ENCODE measurements around the gene ZNF23. TPM values are rescaled to one million over a fixed set of nuclear protein-coding genes. Genes with fewer than 3 reads are reported as not detected.

ZNF23 gene
- total RNA-seq, 3 donors from 2014 or later (not counting 1 experiment from before 2014, with no cell fraction given) = 7.2 to 8.9 (median 7.8) TPM

DNA sequence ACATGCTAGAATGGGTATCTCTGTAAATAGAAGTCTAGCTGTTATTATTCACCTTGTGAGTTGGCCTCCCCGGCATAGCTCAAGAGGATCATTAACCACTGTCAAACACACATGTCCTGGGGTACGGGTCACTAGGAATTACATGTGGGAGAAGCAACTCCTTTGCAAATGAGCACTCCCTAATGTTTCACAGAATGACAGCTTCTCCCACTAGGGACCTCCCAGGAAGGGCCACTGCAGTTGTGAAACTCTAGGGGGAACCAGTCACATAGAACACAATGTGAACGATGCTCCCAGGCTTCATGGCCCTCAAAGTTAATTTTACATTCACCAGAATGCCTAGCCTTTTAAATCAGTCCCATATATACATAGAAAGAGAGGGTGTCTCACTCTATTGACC, 39.5 kb upstream of the ZNF23 start:
- Histone ChIP-seq H3K36me3 (ENCODE audit: control insufficient read depth, insufficient read depth, low read length) (no peaks in the 10 kb centered on the region), H3K27me3 (ENCODE audit: control insufficient read depth, insufficient read depth, low read length) (no peaks in the 10 kb centered on the region), H3K4me1 (ENCODE audit: control insufficient read depth, insufficient read depth, low read length) (no peaks in the 10 kb centered on the region), H3K4me3 (ENCODE audit: low read length) (no peak overlapping the region), H3K27ac (ENCODE audit: low read length) (no peak overlapping the region), H3K9me3 (ENCODE audit: control insufficient read depth, insufficient read depth, low read length) (no peaks in the 10 kb centered on the region)
- no peaks in the 10 kb centered on the region for H3K36me3 Mint-ChIP-seq
- no peak overlapping the region for H3K27ac Mint-ChIP-seq
- H3K27me3 Mint-ChIP-seq (ENCODE audit: low read depth in 2 of 2) = peaks cover 0 to 19% of the 10 kb centered on the region in 2 donors
- no peaks in the 10 kb centered on the region for H3K9me3 Mint-ChIP-seq
- no peak overlapping the region for H3K4me3 Mint-ChIP-seq
- no peaks in the 10 kb centered on the region for H3K4me1 Mint-ChIP-seq
- intact Hi-C loops (cut with micrococcal nuclease) = no loop called here
- WGBS (ENCODE audit: insufficient coverage) = 68% methylated on average over 3 of the region's 3 CpGs
- ATAC-seq (no peak), DNase-seq (no peak)
- TF ChIP-seq, protein P1, sequence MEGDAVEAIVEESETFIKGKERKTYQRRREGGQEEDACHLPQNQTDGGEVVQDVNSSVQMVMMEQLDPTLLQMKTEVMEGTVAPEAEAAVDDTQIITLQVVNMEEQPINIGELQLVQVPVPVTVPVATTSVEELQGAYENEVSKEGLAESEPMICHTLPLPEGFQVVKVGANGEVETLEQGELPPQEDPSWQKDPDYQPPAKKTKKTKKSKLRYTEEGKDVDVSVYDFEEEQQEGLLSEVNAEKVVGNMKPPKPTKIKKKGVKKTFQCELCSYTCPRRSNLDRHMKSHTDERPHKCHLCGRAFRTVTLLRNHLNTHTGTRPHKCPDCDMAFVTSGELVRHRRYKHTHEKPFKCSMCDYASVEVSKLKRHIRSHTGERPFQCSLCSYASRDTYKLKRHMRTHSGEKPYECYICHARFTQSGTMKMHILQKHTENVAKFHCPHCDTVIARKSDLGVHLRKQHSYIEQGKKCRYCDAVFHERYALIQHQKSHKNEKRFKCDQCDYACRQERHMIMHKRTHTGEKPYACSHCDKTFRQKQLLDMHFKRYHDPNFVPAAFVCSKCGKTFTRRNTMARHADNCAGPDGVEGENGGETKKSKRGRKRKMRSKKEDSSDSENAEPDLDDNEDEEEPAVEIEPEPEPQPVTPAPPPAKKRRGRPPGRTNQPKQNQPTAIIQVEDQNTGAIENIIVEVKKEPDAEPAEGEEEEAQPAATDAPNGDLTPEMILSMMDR (IDR thresholded peaks at IDR 0.05) = no peak

DNA sequence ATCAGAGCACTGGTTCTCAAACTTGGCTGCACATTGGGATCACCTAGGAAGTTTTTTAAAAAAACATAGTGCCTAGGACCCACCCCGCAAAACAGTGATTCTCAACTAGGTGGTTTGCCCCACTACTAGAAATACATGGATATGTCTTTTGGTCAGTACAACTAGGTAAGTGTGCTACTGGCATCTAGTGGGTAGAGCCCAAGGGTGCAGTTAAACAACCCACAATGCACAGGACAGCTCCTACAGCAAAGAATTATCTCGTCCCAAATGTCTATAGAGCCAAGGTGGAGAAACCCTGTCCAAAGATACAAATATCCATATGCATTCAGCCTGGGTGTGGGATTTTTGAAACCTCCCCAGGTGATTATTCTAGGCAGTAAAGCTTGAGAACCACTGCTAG, 38.9 kb upstream of the ZNF23 start:
- Mint-ChIP-seq H3K9me3 (no peaks in the 10 kb centered on the region), H3K4me1 (no peaks in the 10 kb centered on the region), H3K4me3 (no peak overlapping the region), H3K36me3 (no peaks in the 10 kb centered on the region), H3K27me3 (ENCODE audit: low read depth in 2 of 2) (peaks cover 0 to 19% of the 10 kb centered on the region in 2 donors), H3K27ac (no peak overlapping the region)
- DNase-seq (no peak), ATAC-seq (no peak)
- Histone ChIP-seq H3K9me3 (ENCODE audit: control insufficient read depth, insufficient read depth, low read length) (no peaks in the 10 kb centered on the region), H3K4me3 (ENCODE audit: low read length) (no peak overlapping the region), H3K27me3 (ENCODE audit: control insufficient read depth, insufficient read depth, low read length) (no peaks in the 10 kb centered on the region), H3K4me1 (ENCODE audit: control insufficient read depth, insufficient read depth, low read length) (no peaks in the 10 kb centered on the region), H3K27ac (ENCODE audit: low read length) (no peak overlapping the region), H3K36me3 (ENCODE audit: control insufficient read depth, insufficient read depth, low read length) (no peaks in the 10 kb centered on the region)
- WGBS (ENCODE audit: insufficient coverage) = 90% methylated on average over 2 of the region's 2 CpGs
- TF ChIP-seq, protein P1 (IDR thresholded peaks at IDR 0.05) = no peak
- intact Hi-C loops (cut with micrococcal nuclease) = no loop called here

DNA sequence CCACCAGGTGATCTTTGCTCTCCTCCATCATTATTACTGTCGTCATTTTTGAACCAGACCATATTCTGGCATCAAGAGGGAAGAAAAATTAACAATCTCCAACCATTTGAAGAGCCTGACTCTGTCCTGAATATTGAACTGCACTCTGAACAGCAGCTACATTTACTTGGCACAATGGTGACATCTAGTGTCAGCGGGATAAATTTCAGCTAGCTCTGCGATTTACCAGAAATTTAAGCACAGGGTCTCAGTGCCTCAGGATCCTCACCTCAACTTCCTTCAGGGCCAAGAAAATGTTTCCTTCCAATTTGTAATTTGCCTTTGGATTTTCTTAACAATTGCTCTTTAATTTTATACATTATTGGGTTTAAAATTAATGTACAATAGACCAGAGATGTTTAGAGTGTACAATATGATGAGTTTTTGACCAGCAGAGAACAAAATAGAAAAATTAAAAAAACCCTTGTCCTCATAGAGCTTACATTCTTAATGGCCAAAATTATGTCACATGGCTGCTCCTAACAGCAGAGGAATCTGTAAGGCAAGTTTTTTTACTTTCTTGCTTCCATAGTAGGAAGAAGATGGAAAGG, 37.8 kb upstream of the ZNF23 start:
- Histone ChIP-seq H3K27ac (ENCODE audit: low read length) (no peak overlapping the region), H3K36me3 (ENCODE audit: control insufficient read depth, insufficient read depth, low read length) (no peaks in the 10 kb centered on the region), H3K27me3 (ENCODE audit: control insufficient read depth, insufficient read depth, low read length) (no peaks in the 10 kb centered on the region), H3K4me1 (ENCODE audit: control insufficient read depth, insufficient read depth, low read length) (no peaks in the 10 kb centered on the region), H3K4me3 (ENCODE audit: low read length) (no peak overlapping the region), H3K9me3 (ENCODE audit: control insufficient read depth, insufficient read depth, low read length) (no peaks in the 10 kb centered on the region)
- Mint-ChIP-seq H3K27me3 (ENCODE audit: low read depth in 2 of 2) (peaks cover 0 to 19% of the 10 kb centered on the region in 2 donors), H3K4me1 (no peaks in the 10 kb centered on the region), H3K36me3 (no peaks in the 10 kb centered on the region), H3K4me3 (no peak overlapping the region), H3K9me3 (no peaks in the 10 kb centered on the region), H3K27ac (no peak overlapping the region)
- peak; percentile 54 to 78 (median 78) for ATAC-seq
- intact Hi-C loops (cut with micrococcal nuclease) = loop anchor here (2.0 kb wide), 2 partner anchors 59 to 87 kb away; no protein-coding TSS in a partner anchor
- peak; percentile 22 to 83 for DNase-seq
- WGBS (ENCODE audit: insufficient coverage) = 0% methylated on average over 3 of the region's 3 CpGs
- TF ChIP-seq, protein P1 (IDR thresholded peaks at IDR 0.05) = peak; percentile 83

DNA sequence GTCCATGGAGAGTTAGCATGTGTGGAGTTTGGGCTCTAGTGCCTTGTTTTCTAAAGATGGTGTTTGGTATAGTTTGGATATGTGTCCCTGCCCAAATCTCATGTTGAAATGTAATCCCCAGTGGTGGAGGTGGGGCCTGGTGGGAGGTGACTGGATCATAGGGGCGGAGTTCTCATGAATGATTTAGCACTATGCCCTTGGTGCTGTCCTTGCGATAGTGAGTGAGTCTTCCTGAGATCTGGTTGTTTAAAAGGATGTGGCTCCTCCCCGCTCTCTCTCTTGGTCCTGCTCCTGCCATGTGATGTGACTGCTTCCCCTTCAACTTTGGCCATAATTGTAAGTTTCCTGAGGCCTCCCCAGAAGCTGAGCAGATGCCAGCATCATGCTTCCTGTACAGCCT, 36.0 kb upstream of the ZNF23 start:
- DNase-seq (no peak), ATAC-seq (no peak)
- Mint-ChIP-seq H3K36me3 (no peaks in the 10 kb centered on the region), H3K27me3 (ENCODE audit: low read depth in 2 of 2) (peaks cover 0 to 19% of the 10 kb centered on the region in 2 donors), H3K4me1 (no peaks in the 10 kb centered on the region), H3K9me3 (no peaks in the 10 kb centered on the region), H3K4me3 (no peak overlapping the region), H3K27ac (no peak overlapping the region)
- WGBS (ENCODE audit: insufficient coverage) = 88% methylated on average over 3 of the region's 3 CpGs
- H3K27ac ChIP-seq (ENCODE audit: low read length) = no peak overlapping the region
- H3K4me1 ChIP-seq (ENCODE audit: control insufficient read depth, insufficient read depth, low read length) = no peaks in the 10 kb centered on the region
- TF ChIP-seq, protein P1 (IDR thresholded peaks at IDR 0.05) = no peak
- intact Hi-C loops (cut with micrococcal nuclease) = loop anchor here (2.0 kb wide), 2 partner anchors 57 to 85 kb away; no protein-coding TSS in a partner anchor
- H3K4me3 ChIP-seq (ENCODE audit: low read length) = no peak overlapping the region
- no peaks in the 10 kb centered on the region for H3K9me3 ChIP-seq (ENCODE audit: control insufficient read depth, insufficient read depth, low read length)
- no peaks in the 10 kb centered on the region for H3K36me3 ChIP-seq (ENCODE audit: control insufficient read depth, insufficient read depth, low read length)
- no peaks in the 10 kb centered on the region for H3K27me3 ChIP-seq (ENCODE audit: control insufficient read depth, insufficient read depth, low read length)
